ENCODE data around the gene MRI1.
"Not testable (repeated sequence)": the region's sequence is repeated elsewhere in the genome, so short reads cannot be mapped to it uniquely, and the experiment has no call there.

MRI1 gene

GRCh38 chr19:13761423-13761822 lies 2.9 kb upstream of the MRI1 start:
- DNase-seq (ENCODE audit: low spot score), result no peak

GRCh38 chr19:13762635-13763235 lies 1.6 kb upstream of the MRI1 start:
- no peak for DNase-seq (ENCODE audit: low spot score)

GRCh38 chr19:13763265-13763664 lies 1.1 kb upstream of the MRI1 start:
- no peak for DNase-seq (ENCODE audit: low spot score)

- no peak for DNase-seq (ENCODE audit: low spot score)
Observed at GRCh38 chr19:13764821-13765394, 586 bp downstream of the MRI1 start.

- no peak for DNase-seq (ENCODE audit: low spot score)
Observed at GRCh38 chr19:13765395-13766094, 1.2 kb downstream of the MRI1 start.

- DNase-seq (ENCODE audit: low spot score), result no peak
Observed at GRCh38 chr19:13766095-13766481, 1.8 kb downstream of the MRI1 start.

- DNase-seq (ENCODE audit: low spot score), result no peak
Observed at GRCh38 chr19:13768510-13768909, 4.2 kb downstream of the MRI1 start.

GRCh38 chr19:13770013-13770635 lies 5.8 kb downstream of the MRI1 start:
- DNase-seq (ENCODE audit: low spot score), result no peak

- peak; percentile 96 for DNase-seq (ENCODE audit: low spot score)
Observed at GRCh38 chr19:13774217-13775191, 10.2 kb downstream of the MRI1 start, which contains the start of gene C19orf53. TSS of gene C19orf53 (plus strand) at chr19:13774456. CDS start at chr19:13774478, 22 bp downstream.

- DNase-seq (ENCODE audit: low spot score), result no peak
Observed at GRCh38 chr19:13778398-13778797, 14.1 kb downstream of the MRI1 start.

- no peak for DNase-seq (ENCODE audit: low spot score)
Observed at GRCh38 chr19:13778847-13779246, 14.5 kb downstream of the MRI1 start.

- DNase-seq (ENCODE audit: low spot score), result not testable (repeated sequence)
Observed at GRCh38 chr19:13779794-13780193, 15.5 kb downstream of the MRI1 start.

GRCh38 chr19:13781547-13781946 lies 17.2 kb downstream of the MRI1 start:
- DNase-seq (ENCODE audit: low spot score), result peak; percentile 48

- no peak for DNase-seq (ENCODE audit: low spot score)
Observed at GRCh38 chr19:13782537-13782936, 18.2 kb downstream of the MRI1 start.

- no peak for DNase-seq (ENCODE audit: low spot score)
Observed at GRCh38 chr19:13783565-13784500, 19.5 kb downstream of the MRI1 start.

GRCh38 chr19:13784731-13785452 lies 20.6 kb downstream of the MRI1 start:
- DNase-seq (ENCODE audit: low spot score), result peak; percentile 46

- DNase-seq (ENCODE audit: low spot score), result no peak
Observed at GRCh38 chr19:13788991-13789390, 24.7 kb downstream of the MRI1 start.

- DNase-seq (ENCODE audit: low spot score), result no peak
Observed at GRCh38 chr19:13790354-13790753, 26.0 kb downstream of the MRI1 start.

- DNase-seq (ENCODE audit: low spot score), result not testable (repeated sequence)
Observed at GRCh38 chr19:13793317-13793716, 29.0 kb downstream of the MRI1 start.

GRCh38 chr19:13794398-13794756 lies 30.1 kb downstream of the MRI1 start:
- no peak for DNase-seq (ENCODE audit: low spot score)

Data from cerebellar cortex (tissue), 1 donor.